H9 (cell line): ENCODE data around the gene PNPLA1. TPM values are rescaled to one million over a fixed set of nuclear protein-coding genes. Genes with fewer than 3 reads are reported as not detected.

ENCODE experiments used
- DNase-seq: peaks from one replicate; pipeline ENCODE4 v3.0.0-alpha.2; 2017
- H2AFZ ChIP-seq: one replicate; pipeline ENCODE4 v1.6.1; 2013; ENCODE audit warnings: mild to moderate bottlenecking, low read length, control low read depth, moderate library complexity
- H2AK5ac ChIP-seq: 2 replicates; pipeline ENCODE4 v1.6.1; 2013; ENCODE audit warnings: low read length, control low read depth, mixed read lengths; ENCODE audit not compliant: insufficient read length
- H2BK120ac ChIP-seq: one replicate; pipeline ENCODE4 v1.6.1; 2013; ENCODE audit warnings: low read depth, mild to moderate bottlenecking, low read length, control low read depth, inconsistent platforms; ENCODE audit not compliant: poor library complexity, severe bottlenecking
- H2BK12ac ChIP-seq: 2 replicates; pipeline ENCODE4 v1.6.1; 2013; ENCODE audit warnings: low read length, control low read depth, mixed read lengths, low read depth; ENCODE audit not compliant: insufficient read length
- H2BK15ac ChIP-seq: 2 replicates; pipeline ENCODE4 v1.6.1; 2013; ENCODE audit warnings: low read depth, low read length, control low read depth
- H2BK20ac ChIP-seq: one replicate; pipeline ENCODE4 v1.6.1; 2013; ENCODE audit warnings: low read depth, mild to moderate bottlenecking, low read length, control low read depth, inconsistent platforms; ENCODE audit not compliant: poor library complexity, severe bottlenecking
- H2BK5ac ChIP-seq: 2 replicates; pipeline ENCODE4 v1.6.1; 2013; ENCODE audit warnings: low read length, control low read depth, mixed read lengths; ENCODE audit not compliant: insufficient read length
- H3K14ac ChIP-seq: 2 replicates; pipeline ENCODE4 v1.6.1; 2013; ENCODE audit warnings: low read length, control low read depth; ENCODE audit not compliant: insufficient read depth
- H3K18ac ChIP-seq: 2 replicates; pipeline ENCODE4 v1.6.1; 2013; ENCODE audit warnings: low read depth, mild to moderate bottlenecking, mixed read lengths, low read length, control low read depth; ENCODE audit not compliant: insufficient read length
- H3K23ac ChIP-seq: 2 replicates; pipeline ENCODE4 v1.6.1; 2013; ENCODE audit warnings: low read length, control low read depth, mixed read lengths, low read depth; ENCODE audit not compliant: insufficient read length
- H3K23me2 ChIP-seq: 2 replicates; pipeline ENCODE4 v1.6.1; 2013; ENCODE audit warnings: low read depth, mild to moderate bottlenecking, mixed read lengths, low read length, control low read depth; ENCODE audit not compliant: insufficient read length, poor library complexity, severe bottlenecking
- H3K27ac ChIP-seq: 2 replicates; pipeline ENCODE4 v1.5.1; 2013; ENCODE audit warnings: low read length, control low read depth, mixed read lengths, low read depth; ENCODE audit not compliant: insufficient read length
- H3K27me3 ChIP-seq: 2 replicates; pipeline ENCODE4 v1.6.1; 2013; ENCODE audit warnings: low read length, control low read depth, inconsistent platforms; ENCODE audit not compliant: insufficient read depth
- H3K4ac ChIP-seq: 2 replicates; pipeline ENCODE4 v1.6.1; 2013; ENCODE audit warnings: low read depth, mild to moderate bottlenecking, control low read depth, inconsistent platforms, low read length, moderate library complexity
- H3K4me1 ChIP-seq: 2 replicates; pipeline ENCODE4 v1.6.1; 2013; ENCODE audit warnings: low read length, control low read depth, inconsistent platforms; ENCODE audit not compliant: insufficient read depth
- H3K4me2 ChIP-seq: 2 replicates; pipeline ENCODE4 v1.6.1; 2013; ENCODE audit warnings: low read length, control low read depth, mixed read lengths; ENCODE audit not compliant: insufficient read length, insufficient read depth
- H3K56ac ChIP-seq: 2 replicates; pipeline ENCODE4 v1.6.1; 2013; ENCODE audit warnings: low read depth, mild to moderate bottlenecking, mixed read lengths, low read length, control low read depth; ENCODE audit not compliant: insufficient read length
- H3K79me1 ChIP-seq: 2 replicates; pipeline ENCODE4 v1.6.1; 2013; ENCODE audit warnings: low read depth, mild to moderate bottlenecking, moderate library complexity, low read length, control low read depth, inconsistent platforms; ENCODE audit not compliant: insufficient read depth, poor library complexity, severe bottlenecking
- H3K79me2 ChIP-seq: 2 replicates; pipeline ENCODE4 v1.6.1; 2013; ENCODE audit warnings: low read length, control low read depth, inconsistent platforms; ENCODE audit not compliant: insufficient read depth
- H3K9ac ChIP-seq: 2 replicates; pipeline ENCODE4 v1.6.1; 2013; ENCODE audit warnings: low read length, control low read depth, mixed read lengths; ENCODE audit not compliant: insufficient read length; ENCODE audit errors: extremely low read depth
- H3K9me3 ChIP-seq: one replicate; pipeline ENCODE4 v1.6.1; 2013; ENCODE audit warnings: low read depth, low read length, inconsistent platforms; ENCODE audit not compliant: control insufficient read depth
- H3T11ph ChIP-seq: one replicate; pipeline ENCODE4 v1.6.1; 2013; ENCODE audit warnings: mild to moderate bottlenecking, low read length, control low read depth, inconsistent platforms
- H4K20me1 ChIP-seq: one replicate; pipeline ENCODE4 v1.6.1; 2013; ENCODE audit not compliant: control insufficient read depth, insufficient read length, insufficient read depth
- H4K5ac ChIP-seq: 2 replicates; pipeline ENCODE4 v1.6.1; 2013; ENCODE audit warnings: low read depth, mild to moderate bottlenecking, mixed read lengths, low read length, control low read depth; ENCODE audit not compliant: insufficient read length
- H4K8ac ChIP-seq: replicated peaks from 2 replicates; pipeline ENCODE4 v1.6.1; 2013; ENCODE audit warnings: low read length, control low read depth, mixed read lengths, low read depth; ENCODE audit not compliant: insufficient read length
- H4K91ac ChIP-seq: 2 replicates; pipeline ENCODE4 v1.6.1; 2013; ENCODE audit warnings: low read depth, mild to moderate bottlenecking, moderate library complexity, mixed read lengths, low read length, control low read depth; ENCODE audit not compliant: insufficient read length
- H3K27ac Mint-ChIP-seq, 3 experiments: 2 replicates in 2 of 3; 3 replicates in 1 of 3; pipeline ENCODE4 v1.8.0; 2020 to 2021; ENCODE audit warnings: mixed read lengths in 3 of 3, mild to moderate bottlenecking in 1 of 3, moderate library complexity in 1 of 3
- H3K27me3 Mint-ChIP-seq: 2 replicates; pipeline ENCODE4 v1.8.0; 2021; ENCODE audit warnings: low read depth, mild to moderate bottlenecking, moderate library complexity, mixed read lengths
- H3K36me3 Mint-ChIP-seq, 3 experiments: 2 replicates in 2 of 3; 3 replicates in 1 of 3; pipeline ENCODE4 v1.8.0; 2020 to 2021; ENCODE audit warnings: low read depth in 3 of 3, mixed read lengths in 3 of 3; ENCODE audit not compliant: insufficient read depth in 1 of 3
- H3K4me1 Mint-ChIP-seq, 2 experiments: 2 replicates each; pipeline ENCODE4 v1.8.0; 2020; ENCODE audit warnings: mixed read lengths in 2 of 2
- H3K4me3 Mint-ChIP-seq, 2 experiments: 2 replicates in 1 of 2; 3 replicates in 1 of 2; pipeline ENCODE4 v1.8.0; 2020 to 2021; ENCODE audit warnings: mild to moderate bottlenecking in 2 of 2, mixed read lengths in 2 of 2, moderate library complexity in 1 of 2
- H3K9me3 Mint-ChIP-seq, 2 experiments: 2 replicates in 1 of 2; 3 replicates in 1 of 2; pipeline ENCODE4 v1.8.0; 2020; ENCODE audit warnings: mild to moderate bottlenecking in 2 of 2, mixed read lengths in 2 of 2, moderate library complexity in 1 of 2
- CTCF ChIP-seq: fragments of 200-600 bp; sonication (generic); conservative IDR thresholded peaks from 3 replicates; pipeline ENCODE4 v1.8.0; 2021; ENCODE audit warnings: antibody characterized with exemption, mild to moderate bottlenecking
- WGBS: extraction: QIAGEN DNeasy Blood & Tissue Kit; methylation state at CpG from one replicate; pipeline ENCODE4 v1.1.7; 2013; ENCODE audit warnings: missing lambda C conversion rate, low lambda C conversion rate, mixed read lengths; ENCODE audit not compliant: insufficient read length; ENCODE audit errors: extremely low coverage; 5-methylcytosine and 5-hydroxymethylcytosine counted together
- total RNA-seq: library from RNA; stranded (reverse); gene quantifications from 2 replicates; pipeline ENCODE4 v1.2.1, GENCODE V29; 2021

Gene PNPLA1
- total RNA-seq, 1 experiment from 2014 or later = 0.09 TPM

GRCh38 chr6:36297511-36297910 is 27.7 kb downstream of the PNPLA1 start:
- TF ChIP-seq CTCF = no peak
- H2BK120ac ChIP-seq = no peak overlapping the region
- H3K27me3 Mint-ChIP-seq = peaks cover 3% of the 10 kb centered on the region
- H4K91ac ChIP-seq = no peak overlapping the region
- no peak overlapping the region for H3K4me2 ChIP-seq
- H3K27ac ChIP-seq = no peak overlapping the region
- H4K8ac ChIP-seq = no peak overlapping the region
- H3K9me3 Mint-ChIP-seq = no peaks in the 10 kb centered on the region
- no peak overlapping the region for H3K14ac ChIP-seq
- no peak for DNase-seq
- no peak overlapping the region for H2BK12ac ChIP-seq
- no peak overlapping the region for H3K4ac ChIP-seq
- H4K5ac ChIP-seq = no peak overlapping the region
- no peak overlapping the region for H3K56ac ChIP-seq
- H3K23me2 ChIP-seq = peaks cover 4% of the 10 kb centered on the region
- H3K4me1 Mint-ChIP-seq = peaks cover 8 to 9% of the 10 kb centered on the region in 2 experiments
- no peak overlapping the region for H3K23ac ChIP-seq
- H3K4me1 ChIP-seq = no peaks in the 10 kb centered on the region
- no peak overlapping the region for H2BK5ac ChIP-seq
- no peak overlapping the region for H3K18ac ChIP-seq
- no peak overlapping the region for H3K9ac ChIP-seq
- no peaks in the 10 kb centered on the region; a peak in 1 of 7 replicates for H3K36me3 Mint-ChIP-seq
- no peak overlapping the region for H2BK15ac ChIP-seq
- no CpG with 5 or more reads among the region's 7 CpGs for WGBS
- no peak overlapping the region for H2BK20ac ChIP-seq
- no peak overlapping the region for H3T11ph ChIP-seq
- H2AK5ac ChIP-seq = no peak overlapping the region
- H3K4me3 Mint-ChIP-seq = no peak overlapping the region
- H4K20me1 ChIP-seq = no peaks in the 10 kb centered on the region
- no peaks in the 10 kb centered on the region for H3K27me3 ChIP-seq
- H3K79me1 ChIP-seq = no peaks in the 10 kb centered on the region
- H2AFZ ChIP-seq = no peak overlapping the region
- H3K27ac Mint-ChIP-seq = no peak overlapping the region
- H3K9me3 ChIP-seq = no peaks in the 10 kb centered on the region
- H3K79me2 ChIP-seq = no peaks in the 10 kb centered on the region
